Measurements from ENCODE around the gene ETS1.
A peak's percentile ranks its signal among the peaks of the same experiment; 100 is the strongest.

The ETS1 gene, protein sequence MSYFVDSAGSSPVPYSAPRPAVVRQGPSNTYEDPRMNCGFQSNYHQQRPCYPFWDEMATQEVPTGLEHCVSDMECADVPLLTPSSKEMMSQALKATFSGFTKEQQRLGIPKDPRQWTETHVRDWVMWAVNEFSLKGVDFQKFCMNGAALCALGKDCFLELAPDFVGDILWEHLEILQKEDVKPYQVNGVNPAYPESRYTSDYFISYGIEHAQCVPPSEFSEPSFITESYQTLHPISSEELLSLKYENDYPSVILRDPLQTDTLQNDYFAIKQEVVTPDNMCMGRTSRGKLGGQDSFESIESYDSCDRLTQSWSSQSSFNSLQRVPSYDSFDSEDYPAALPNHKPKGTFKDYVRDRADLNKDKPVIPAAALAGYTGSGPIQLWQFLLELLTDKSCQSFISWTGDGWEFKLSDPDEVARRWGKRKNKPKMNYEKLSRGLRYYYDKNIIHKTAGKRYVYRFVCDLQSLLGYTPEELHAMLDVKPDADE
- total RNA-seq, result 1,865 reads per million, percentile 100 among the genes with 10 or more reads in this experiment

- no peak for DNase-seq
These were observed at the start of gene ETS1 for GRCh38 chr11:128587415-128587814. Gene ETS1, minus strand, starts transcription at chr11:128587558. Its CDS starts 14,428 bp downstream, at chr11:128573130.

DNA sequence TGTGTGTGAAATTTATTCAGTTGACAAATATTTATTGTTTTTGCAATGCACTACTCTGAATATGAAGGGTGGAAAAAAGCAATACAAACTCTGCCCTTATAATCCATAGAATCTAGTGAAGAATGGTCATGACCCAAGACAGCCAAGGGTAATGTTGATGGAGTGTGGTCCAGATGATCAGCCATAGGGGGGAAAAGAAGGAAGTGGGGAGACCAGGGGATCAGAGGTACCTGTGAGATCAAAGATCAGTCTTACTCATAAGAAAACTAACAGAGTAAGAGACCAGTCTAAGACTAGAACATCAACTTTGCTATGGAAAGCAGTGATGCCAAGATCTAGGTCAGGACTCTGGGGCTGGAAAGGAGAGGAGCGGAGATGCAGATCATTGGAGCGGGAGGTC, 47.0 kb upstream of the ETS1 start:
- no peak for DNase-seq

GRCh38 chr11:128633384-128633965, 46.1 kb upstream of the ETS1 start:
- DNase-seq, result no peak

GRCh38 chr11:128632141-128632791, 44.9 kb upstream of the ETS1 start:
- no peak for DNase-seq

GRCh38 chr11:128630367-128631230, 43.2 kb upstream of the ETS1 start:
- peak; percentile 89 for DNase-seq

DNA sequence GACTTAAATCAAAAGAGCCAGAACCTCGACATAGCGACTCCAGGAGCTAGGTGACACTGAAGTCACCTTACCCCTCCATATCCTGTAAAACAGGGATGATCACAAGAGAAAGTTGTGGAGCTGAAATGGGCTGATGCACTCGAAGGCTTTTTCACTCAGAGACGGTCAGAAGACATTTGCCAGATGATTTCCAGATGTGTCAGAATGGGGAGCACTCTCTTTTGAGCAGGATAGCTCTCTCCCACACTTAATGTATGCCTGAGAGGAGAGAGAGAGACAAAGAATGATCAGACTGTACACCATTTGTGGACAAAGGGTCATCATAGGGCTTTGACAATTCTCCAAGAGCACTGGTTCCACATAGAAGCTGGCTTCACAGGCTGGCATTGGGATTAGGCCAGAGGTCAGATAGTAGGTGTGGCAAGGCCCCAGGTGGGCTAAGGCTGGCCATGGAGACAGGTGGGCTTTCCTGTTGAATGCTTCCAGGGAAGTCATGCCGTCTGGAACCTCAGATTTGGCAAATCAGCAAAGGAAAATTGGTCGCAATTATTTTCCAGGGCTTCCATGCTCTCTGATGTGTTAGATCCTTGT, 42.3 kb upstream of the ETS1 start:
- no peak for DNase-seq

GRCh38 chr11:128628686-128629085, 41.3 kb upstream of the ETS1 start:
- DNase-seq, result no peak

GRCh38 chr11:128628325-128628673, 40.9 kb upstream of the ETS1 start:
- no peak for DNase-seq

GRCh38 chr11:128627666-128628324, 40.4 kb upstream of the ETS1 start:
- DNase-seq, result no peak

- no peak for DNase-seq
These were observed 39.7 kb upstream of the ETS1 start for GRCh38 chr11:128626913-128627665.

GRCh38 chr11:128625746-128626145, 38.4 kb upstream of the ETS1 start:
- DNase-seq, result no peak

- DNase-seq, result no peak
These were observed 38.0 kb upstream of the ETS1 start for GRCh38 chr11:128625326-128625725.

- peak; percentile 62 for DNase-seq
These were observed 37.2 kb upstream of the ETS1 start for GRCh38 chr11:128624269-128625175.

DNA sequence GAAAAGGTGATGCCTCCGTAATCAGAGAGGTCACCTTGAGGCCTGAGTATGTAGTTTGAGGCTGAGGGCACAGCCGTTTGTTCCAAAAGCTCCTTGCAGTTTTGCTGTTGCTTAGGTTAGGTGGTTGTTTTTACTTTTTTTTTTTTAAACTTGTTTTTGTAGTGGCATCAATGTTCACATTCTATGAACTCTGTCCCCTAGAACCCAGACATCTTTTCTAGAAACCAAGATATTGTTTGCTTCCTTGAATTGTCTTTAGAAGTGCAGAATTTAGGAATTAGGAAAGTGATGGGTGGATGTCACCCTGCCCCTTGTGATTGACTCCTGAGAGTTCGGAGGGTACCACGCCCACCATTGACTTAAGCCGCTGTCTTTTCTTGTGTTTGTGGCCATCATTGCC, 35.7 kb upstream of the ETS1 start:
- DNase-seq, result no peak

DNA sequence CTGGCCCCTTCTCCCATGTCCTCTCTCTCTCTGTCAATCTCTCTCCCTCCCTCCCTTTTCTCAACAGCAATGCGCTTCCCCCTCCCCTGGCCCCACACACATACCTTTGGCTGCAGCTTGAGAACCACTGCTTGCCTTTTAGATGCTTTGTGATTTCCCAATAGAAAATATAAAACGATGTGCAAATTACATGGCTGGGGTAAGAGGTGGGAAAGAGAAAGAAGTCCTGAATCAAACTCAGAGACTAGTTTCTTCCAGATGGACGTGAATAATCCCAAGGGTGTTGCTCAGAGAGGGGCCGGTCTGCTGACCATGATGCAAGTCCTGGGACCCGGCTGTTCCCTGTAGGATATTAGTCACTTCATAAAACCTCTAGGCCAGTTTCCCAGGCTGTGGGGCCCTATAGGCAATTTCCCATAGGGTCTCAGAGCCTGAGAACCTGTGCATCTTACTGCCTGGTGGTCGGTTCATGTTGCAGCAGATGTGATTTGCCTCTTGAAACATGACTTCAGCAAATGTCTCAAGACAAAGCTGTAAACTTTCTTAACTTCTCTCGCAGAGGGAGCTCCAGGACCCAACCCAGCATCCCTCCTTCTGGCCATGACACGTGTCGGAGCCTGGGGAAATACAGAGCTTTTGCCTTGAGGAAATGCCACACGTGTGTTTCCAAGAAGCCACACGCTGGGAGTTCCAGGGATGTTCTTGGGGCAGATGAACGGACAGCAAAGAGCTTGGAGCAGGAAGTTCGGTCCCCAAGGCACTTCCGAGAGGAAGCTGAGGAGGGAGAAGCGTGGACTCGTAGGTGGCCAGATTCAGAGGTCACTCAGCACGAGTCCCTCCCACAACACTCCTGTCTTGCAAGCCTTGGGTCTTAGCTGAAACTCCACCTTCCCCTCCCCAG, 34.5 kb upstream of the ETS1 start:
- no peak for DNase-seq

DNA sequence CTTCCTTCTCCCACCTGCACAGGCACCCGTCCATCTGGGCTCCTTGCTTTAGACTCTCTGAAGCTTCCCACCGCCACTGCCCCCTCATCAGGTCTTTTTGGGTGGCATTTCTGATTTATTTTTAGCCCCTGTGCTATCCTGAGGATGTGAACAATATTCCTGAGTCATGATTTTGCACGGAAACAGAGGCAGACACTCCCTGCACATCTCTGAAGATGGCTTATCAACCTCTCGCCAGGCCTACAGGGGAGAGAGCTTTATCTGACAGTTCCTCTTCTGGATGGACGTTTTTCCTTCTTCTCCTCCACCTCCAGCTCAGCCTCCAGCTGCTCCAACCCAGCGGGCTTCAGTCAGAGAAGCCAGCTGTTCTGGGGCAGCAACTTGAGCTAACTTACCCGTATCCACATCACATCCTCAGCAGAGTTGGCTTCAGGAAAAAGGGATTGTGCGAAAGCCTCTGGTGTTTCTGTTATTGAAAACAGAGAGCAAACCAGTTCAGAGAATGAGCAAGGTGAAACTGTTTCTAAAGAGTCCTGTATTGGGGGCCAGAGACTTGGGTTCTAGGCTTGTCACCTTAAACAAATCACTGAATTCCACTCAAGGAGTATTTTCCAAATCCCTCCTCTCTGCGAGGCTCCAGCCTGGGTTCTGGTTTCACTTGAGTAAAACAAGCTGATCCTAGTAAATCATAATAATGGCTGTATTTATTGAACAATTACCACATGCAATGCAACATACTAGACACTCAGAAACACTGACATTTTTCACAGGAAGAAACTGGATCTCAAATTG, 33.1 kb upstream of the ETS1 start:
- no peak for DNase-seq

DNA sequence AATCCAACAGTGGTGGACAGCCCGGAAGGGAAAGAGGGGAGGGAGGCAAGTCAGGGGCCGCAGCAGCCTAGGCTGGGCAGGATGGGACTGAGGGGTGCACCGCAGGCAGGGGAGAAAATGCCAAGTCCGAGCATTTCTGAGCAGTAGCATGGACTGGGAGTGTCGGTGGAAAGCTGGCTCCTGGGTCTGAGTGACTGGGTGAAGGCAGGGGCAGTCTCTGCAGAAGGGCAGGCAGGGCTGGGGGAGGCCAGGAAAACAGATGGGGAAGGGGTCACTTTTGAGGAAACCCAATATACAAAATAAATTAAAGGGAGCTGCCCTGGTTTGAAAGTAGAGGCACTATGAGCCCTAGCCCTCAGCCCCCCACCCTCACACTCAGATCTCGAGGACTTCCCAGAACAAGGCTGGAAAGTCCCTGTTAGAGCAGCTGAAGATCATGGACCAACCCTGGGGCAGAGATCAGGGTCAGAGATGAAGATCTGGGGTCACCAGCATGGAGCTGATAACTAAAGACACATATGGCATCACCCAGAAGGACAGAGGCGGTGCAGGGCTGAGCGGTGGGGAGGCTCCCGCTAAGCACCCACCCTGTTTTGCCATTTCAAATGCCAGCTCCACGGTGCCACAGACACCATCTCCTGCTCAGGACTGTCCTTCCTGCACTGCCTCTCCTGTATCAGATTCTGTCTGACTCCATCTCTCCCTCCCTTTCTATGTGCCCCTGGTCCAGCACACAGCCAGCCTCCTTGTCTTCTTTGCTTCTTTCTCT, 32.4 kb upstream of the ETS1 start:
- DNase-seq, result no peak

Measured in effector CD4-positive, alpha-beta T cell (primary cell).